Thymus (tissue), 14 donors: ENCODE measurements around the gene CSNK2A1. TPM values are rescaled to one million over a fixed set of nuclear protein-coding genes. Genes with fewer than 3 reads are reported as not detected.

ENCODE experiments used
- DNase-seq, 9 donors: peaks; one replicate each; pipeline ENCODE4 v3.0.0-alpha.2; 2013; ENCODE audit warnings: low spot score in 9 of 9, low read depth in 6 of 9, missing footprints in 1 of 9
- H3K27ac ChIP-seq, 2 donors: one replicate each; pipeline ENCODE4 v1.5.1; 2013; ENCODE audit warnings: control low read depth in 1 of 2, low read depth in 1 of 2, low read length in 1 of 2, mild to moderate bottlenecking in 1 of 2, moderate library complexity in 1 of 2
- H3K27me3 ChIP-seq, 2 donors: one replicate each; pipeline ENCODE4 v1.5.1; 2013; ENCODE audit warnings: low read length in 1 of 2; ENCODE audit not compliant: control insufficient read depth in 2 of 2, insufficient read depth in 1 of 2
- H3K36me3 ChIP-seq, 2 donors: one replicate each; pipeline ENCODE4 v1.5.1; 2013; ENCODE audit warnings: low read length in 1 of 2, mild to moderate bottlenecking in 1 of 2, moderate library complexity in 1 of 2; ENCODE audit not compliant: control insufficient read depth in 2 of 2, insufficient read depth in 2 of 2
- H3K4me1 ChIP-seq, 2 donors: one replicate each; pipeline ENCODE4 v1.5.1; 2013; ENCODE audit warnings: low read length in 2 of 2; ENCODE audit not compliant: control insufficient read depth in 2 of 2, insufficient read depth in 2 of 2
- H3K4me3 ChIP-seq, 2 donors: one replicate each; pipeline ENCODE4 v1.5.1; 2013; ENCODE audit warnings: low read length in 2 of 2, control low read depth in 1 of 2, mild to moderate bottlenecking in 1 of 2
- H3K9me3 ChIP-seq, 2 donors: one replicate each; pipeline ENCODE4 v1.5.1; 2013; ENCODE audit warnings: low read length in 1 of 2, mild to moderate bottlenecking in 1 of 2; ENCODE audit not compliant: control insufficient read depth in 2 of 2, insufficient read depth in 1 of 2
- WGBS: extraction: QIAGEN DNeasy Blood & Tissue Kit; methylation state at CpG from one replicate; pipeline ENCODE4 v1.1.7; 2013; 5-methylcytosine and 5-hydroxymethylcytosine counted together
- long read RNA-seq, 10 donors: transcript quantifications; one replicate each; lab custom pipeline, GENCODE V29; 2026
- polyA plus RNA-seq: library from polyadenylated mRNA; stranded (reverse); fragments of 200-250 nt; gene quantifications from one replicate; pipeline ENCODE4 v1.2.3, GENCODE V29; 2013
- total RNA-seq: library from RNA; stranded (reverse); fragments of 120-200 nt; gene quantifications from one replicate; pipeline ENCODE4 v1.2.4, GENCODE V29; 2013
- donor health status: healthy.

Gene CSNK2A1
- total RNA-seq = 79.1 TPM
- polyA plus RNA-seq = 34.9 TPM
- long read RNA-seq, donor 1, full-length matches to known transcripts = 2 of 2 reads
- long read RNA-seq, donor 1, partial matches to known transcripts = 0 of 2 reads
- long read RNA-seq, donor 1, other reads (novel, unspliced or antisense) = 0 of 2 reads
- long read RNA-seq, donor 2, full-length matches to known transcripts = 37 of 47 reads
- long read RNA-seq, donor 2, partial matches to known transcripts = 10 of 47 reads
- long read RNA-seq, donor 2, other reads (novel, unspliced or antisense) = 0 of 47 reads
- long read RNA-seq, donor 3, full-length matches to known transcripts = 25 of 25 reads
- long read RNA-seq, donor 3, partial matches to known transcripts = 0 of 25 reads
- long read RNA-seq, donor 3, other reads (novel, unspliced or antisense) = 0 of 25 reads
- long read RNA-seq, donor 4, full-length matches to known transcripts = 5 of 5 reads
- long read RNA-seq, donor 4, partial matches to known transcripts = 0 of 5 reads
- long read RNA-seq, donor 4, other reads (novel, unspliced or antisense) = 0 of 5 reads
- long read RNA-seq, donor 5, full-length matches to known transcripts = 37 of 37 reads
- long read RNA-seq, donor 5, partial matches to known transcripts = 0 of 37 reads
- long read RNA-seq, donor 5, other reads (novel, unspliced or antisense) = 0 of 37 reads
- long read RNA-seq, donor 6, full-length matches to known transcripts = 19 of 19 reads
- long read RNA-seq, donor 6, partial matches to known transcripts = 0 of 19 reads
- long read RNA-seq, donor 6, other reads (novel, unspliced or antisense) = 0 of 19 reads
- long read RNA-seq, donor 7, full-length matches to known transcripts = 15 of 15 reads
- long read RNA-seq, donor 7, partial matches to known transcripts = 0 of 15 reads
- long read RNA-seq, donor 7, other reads (novel, unspliced or antisense) = 0 of 15 reads
- long read RNA-seq, donor 8, full-length matches to known transcripts = 13 of 13 reads
- long read RNA-seq, donor 8, partial matches to known transcripts = 0 of 13 reads
- long read RNA-seq, donor 8, other reads (novel, unspliced or antisense) = 0 of 13 reads
- long read RNA-seq, donor 9, full-length matches to known transcripts = 17 of 17 reads
- long read RNA-seq, donor 9, partial matches to known transcripts = 0 of 17 reads
- long read RNA-seq, donor 9, other reads (novel, unspliced or antisense) = 0 of 17 reads
- long read RNA-seq, donor 10, full-length matches to known transcripts = 17 of 32 reads
- long read RNA-seq, donor 10, partial matches to known transcripts = 15 of 32 reads
- long read RNA-seq, donor 10, other reads (novel, unspliced or antisense) = 0 of 32 reads

- Histone ChIP-seq H3K27me3 (peaks cover 0 to 1% of the 10 kb centered on the region in 2 donors), H3K36me3 (peaks cover 0 to 7% of the 10 kb centered on the region in 2 donors), H3K4me3 (peak within 1 kb of the TSS; percentile 97 to 98), H3K4me1 (peaks cover 10 to 13% of the 10 kb centered on the region in 2 donors), H3K27ac (peak within 1 kb of the TSS; percentile 86 to 94), H3K9me3 (peaks cover 0 to 11% of the 10 kb centered on the region in 2 donors)
- WGBS = under 1% methylated on average over 44 of the region's 44 CpGs
- DNase-seq = peak; percentile 95 to 99 (median 97)
Observed at GRCh38 chr20:543369-544152, at the start of gene CSNK2A1. Gene CSNK2A1, minus strand, starts transcription at chr20:543790. Its CDS starts 35,239 bp downstream, at chr20:508551.

- no peaks in the 10 kb centered on the region for H3K27me3 ChIP-seq
- no peaks in the 10 kb centered on the region for H3K4me1 ChIP-seq
- H3K4me3 ChIP-seq = no peak overlapping the region
Observed at GRCh38 chr20:592506-592905, 48.9 kb upstream of the CSNK2A1 start.

GRCh38 chr20:591941-592340 lies 48.4 kb upstream of the CSNK2A1 start:
- H3K36me3 ChIP-seq = no peaks in the 10 kb centered on the region
- H3K4me1 ChIP-seq = no peaks in the 10 kb centered on the region
- no peaks in the 10 kb centered on the region for H3K9me3 ChIP-seq
- no peak for DNase-seq
- no peak overlapping the region for H3K4me3 ChIP-seq
- no peaks in the 10 kb centered on the region for H3K27me3 ChIP-seq
- 94% methylated on average over 5 of the region's 5 CpGs for WGBS
- H3K27ac ChIP-seq = no peak overlapping the region

More at GRCh38 chr20:592506-592905, 48.9 kb upstream of the CSNK2A1 start:
- H3K27ac ChIP-seq = no peak overlapping the region
- H3K9me3 ChIP-seq = no peaks in the 10 kb centered on the region
- WGBS = 98% methylated on average over 7 of the region's 7 CpGs
- H3K36me3 ChIP-seq = no peaks in the 10 kb centered on the region
- no peak for DNase-seq

GRCh38 chr20:588932-589672 lies 45.5 kb upstream of the CSNK2A1 start:
- 96% methylated on average over 10 of the region's 10 CpGs for WGBS
- Histone ChIP-seq H3K9me3 (no peaks in the 10 kb centered on the region), H3K4me1 (no peaks in the 10 kb centered on the region), H3K27me3 (no peaks in the 10 kb centered on the region), H3K27ac (no peak overlapping the region), H3K36me3 (no peaks in the 10 kb centered on the region), H3K4me3 (no peak overlapping the region)
- DNase-seq = no peak

- Histone ChIP-seq H3K4me3 (no peak overlapping the region), H3K4me1 (no peaks in the 10 kb centered on the region), H3K9me3 (no peaks in the 10 kb centered on the region), H3K27me3 (no peaks in the 10 kb centered on the region), H3K36me3 (no peaks in the 10 kb centered on the region), H3K27ac (no peak overlapping the region)
- WGBS = 43% methylated on average over 3 of the region's 3 CpGs
- no peak for DNase-seq
Observed at GRCh38 chr20:588476-588875, 44.9 kb upstream of the CSNK2A1 start.

- DNase-seq = no peak
- no peaks in the 10 kb centered on the region for H3K4me1 ChIP-seq
- WGBS = 93% methylated on average over 7 of the region's 7 CpGs
- H3K27ac ChIP-seq = no peak overlapping the region
- H3K9me3 ChIP-seq = no peaks in the 10 kb centered on the region
- H3K27me3 ChIP-seq = no peaks in the 10 kb centered on the region
- no peaks in the 10 kb centered on the region for H3K36me3 ChIP-seq
- H3K4me3 ChIP-seq = no peak overlapping the region
Observed at GRCh38 chr20:584971-585301, 41.3 kb upstream of the CSNK2A1 start.

GRCh38 chr20:584161-584970 lies 40.8 kb upstream of the CSNK2A1 start:
- no peaks in the 10 kb centered on the region for H3K9me3 ChIP-seq
- H3K27ac ChIP-seq = no peak overlapping the region
- no peaks in the 10 kb centered on the region for H3K4me1 ChIP-seq
- no peaks in the 10 kb centered on the region for H3K27me3 ChIP-seq
- no peak for DNase-seq
- WGBS = 79% methylated on average over 8 of the region's 8 CpGs
- H3K4me3 ChIP-seq = no peak overlapping the region
- no peaks in the 10 kb centered on the region for H3K36me3 ChIP-seq
